Fibroblast of gingiva (primary cell): Measurements from ENCODE around the gene DES.
A peak's percentile ranks its signal among the peaks of the same experiment; 100 is the strongest.

Experiments
- DNase-seq: peaks from one replicate; pipeline ENCODE4 v3.0.0-alpha.2; 2011; ENCODE audit warnings: low read depth

DES gene

GRCh38 chr2:219457784-219458369 lies 39.7 kb downstream of the DES start:
- no peak for DNase-seq

DNA sequence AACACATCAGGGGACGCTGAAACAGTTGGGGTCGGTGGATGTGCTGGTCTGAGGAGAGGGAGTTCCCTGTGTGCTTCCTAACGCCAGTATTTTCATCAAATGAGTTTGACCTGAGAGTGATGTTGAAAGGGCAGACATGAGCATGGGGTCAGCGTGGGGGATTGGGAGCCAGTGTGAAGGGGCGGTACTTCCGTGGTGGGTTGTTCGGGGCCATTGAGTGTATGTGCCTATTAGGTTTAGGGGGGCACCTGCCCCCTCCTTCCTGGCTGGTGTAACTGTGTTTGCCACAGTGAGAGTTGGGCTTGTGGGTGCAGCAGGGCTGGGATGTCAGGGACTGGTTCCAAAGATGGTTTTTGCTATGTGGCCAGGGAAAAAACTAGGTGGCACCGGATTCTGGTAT lies 40.8 kb downstream of the DES start:
- no peak for DNase-seq

GRCh38 chr2:219459460-219460311 lies 41.5 kb downstream of the DES start:
- DNase-seq: peak; percentile 37

DNA sequence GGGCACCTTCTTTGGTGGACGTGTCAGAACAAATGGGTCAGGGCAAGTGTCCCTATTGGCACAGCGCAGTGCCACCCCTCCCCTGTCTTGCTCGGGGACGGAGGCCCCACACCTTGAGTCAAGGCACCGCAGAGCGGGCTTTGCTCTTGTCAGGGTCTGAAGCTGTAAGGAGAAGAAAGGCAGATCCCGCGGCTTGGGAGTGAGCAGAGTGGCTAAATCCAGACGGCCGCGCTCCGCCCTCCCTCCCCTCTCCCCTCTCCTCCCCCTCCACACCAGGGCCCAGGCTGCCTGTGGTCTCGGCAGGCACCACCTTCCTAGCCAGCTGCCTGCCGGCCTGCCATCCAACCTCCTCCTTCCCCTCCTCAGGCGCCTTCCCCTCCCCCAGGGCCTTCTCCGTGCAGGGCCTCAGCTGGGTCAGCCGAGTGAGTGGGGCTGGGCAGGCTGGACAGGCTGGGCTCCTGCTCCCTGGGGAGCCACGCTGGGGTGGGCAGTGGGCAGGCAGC lies 42.3 kb downstream of the DES start:
- DNase-seq: no peak

DNA sequence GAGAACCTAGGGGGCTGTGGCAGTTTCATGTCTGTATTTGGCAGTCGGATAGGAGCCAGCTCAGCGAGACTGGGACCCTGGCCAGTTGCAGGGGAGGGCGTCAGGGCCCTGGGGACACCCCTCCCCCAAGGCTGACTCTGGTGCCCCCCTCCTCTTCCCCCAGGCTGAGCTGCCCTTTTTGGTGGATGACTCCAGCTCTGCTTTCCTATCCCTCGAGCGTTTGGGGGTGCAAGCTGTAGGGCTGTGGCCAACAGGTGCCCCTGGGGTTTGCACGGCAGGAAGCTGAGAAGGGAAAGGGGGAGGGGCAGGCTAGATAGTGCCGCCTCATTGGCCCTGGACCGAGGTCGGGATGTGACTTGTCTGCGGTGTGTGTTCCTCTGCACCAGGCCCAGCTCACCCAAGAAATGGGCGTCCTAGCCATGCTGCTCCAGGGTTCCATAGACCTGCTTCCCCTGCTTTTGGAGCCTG lies 42.9 kb downstream of the DES start:
- no peak for DNase-seq

- no peak for DNase-seq
Measured at GRCh38 chr2:219461669-219462068, 43.5 kb downstream of the DES start.

DNA sequence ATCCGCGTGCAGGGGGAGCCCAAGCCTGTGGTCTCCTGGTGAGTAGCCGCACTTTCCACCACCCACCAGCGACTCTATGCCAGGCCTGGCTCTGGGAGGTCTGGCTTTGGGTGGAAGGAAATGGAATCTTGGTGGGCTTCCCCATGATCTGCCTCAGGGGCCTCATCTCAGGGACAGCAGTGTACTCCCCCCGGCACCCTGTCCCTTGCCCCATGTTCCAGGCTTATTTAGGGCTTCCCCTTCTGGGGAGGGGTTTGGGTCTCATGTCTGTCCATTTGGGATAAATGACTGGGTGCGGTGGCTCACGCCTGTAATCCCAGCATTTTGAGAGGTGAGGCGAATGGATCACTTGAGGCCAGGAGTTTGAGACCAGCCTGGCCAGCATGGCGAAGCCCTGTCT lies 44.2 kb downstream of the DES start:
- no peak for DNase-seq

DNA sequence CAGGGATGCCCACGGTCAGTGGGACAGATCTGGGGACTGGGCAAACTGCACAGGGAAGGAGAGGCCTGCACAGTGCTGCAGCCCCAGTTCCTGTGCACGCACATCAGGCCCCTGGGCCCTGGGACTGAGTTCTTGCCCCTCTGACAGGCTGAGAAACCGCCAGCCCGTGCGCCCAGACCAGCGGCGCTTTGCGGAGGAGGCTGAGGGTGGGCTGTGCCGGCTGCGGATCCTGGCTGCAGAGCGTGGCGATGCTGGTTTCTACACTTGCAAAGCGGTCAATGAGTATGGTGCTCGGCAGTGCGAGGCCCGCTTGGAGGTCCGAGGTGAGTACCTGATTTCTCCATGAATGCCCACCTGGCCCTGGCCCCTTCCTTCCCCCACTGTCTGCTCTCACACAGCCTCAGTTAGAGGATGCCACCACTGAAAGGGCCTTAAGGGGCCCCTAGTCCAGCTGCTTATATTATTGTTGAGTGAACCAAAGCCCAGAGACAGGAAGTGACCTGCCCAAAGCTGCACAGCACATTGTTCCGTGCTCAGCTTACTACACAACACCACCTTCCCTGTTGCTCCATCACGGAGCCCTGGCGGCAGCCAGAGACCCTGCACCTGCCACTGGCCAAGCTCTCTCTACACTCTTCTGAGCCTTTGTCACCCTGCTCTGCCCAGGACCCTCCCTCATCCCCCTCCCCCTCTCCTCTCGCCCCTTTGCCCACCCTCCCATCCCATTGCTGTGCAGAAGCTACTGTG lies 46.3 kb downstream of the DES start:
- no peak for DNase-seq

DNA sequence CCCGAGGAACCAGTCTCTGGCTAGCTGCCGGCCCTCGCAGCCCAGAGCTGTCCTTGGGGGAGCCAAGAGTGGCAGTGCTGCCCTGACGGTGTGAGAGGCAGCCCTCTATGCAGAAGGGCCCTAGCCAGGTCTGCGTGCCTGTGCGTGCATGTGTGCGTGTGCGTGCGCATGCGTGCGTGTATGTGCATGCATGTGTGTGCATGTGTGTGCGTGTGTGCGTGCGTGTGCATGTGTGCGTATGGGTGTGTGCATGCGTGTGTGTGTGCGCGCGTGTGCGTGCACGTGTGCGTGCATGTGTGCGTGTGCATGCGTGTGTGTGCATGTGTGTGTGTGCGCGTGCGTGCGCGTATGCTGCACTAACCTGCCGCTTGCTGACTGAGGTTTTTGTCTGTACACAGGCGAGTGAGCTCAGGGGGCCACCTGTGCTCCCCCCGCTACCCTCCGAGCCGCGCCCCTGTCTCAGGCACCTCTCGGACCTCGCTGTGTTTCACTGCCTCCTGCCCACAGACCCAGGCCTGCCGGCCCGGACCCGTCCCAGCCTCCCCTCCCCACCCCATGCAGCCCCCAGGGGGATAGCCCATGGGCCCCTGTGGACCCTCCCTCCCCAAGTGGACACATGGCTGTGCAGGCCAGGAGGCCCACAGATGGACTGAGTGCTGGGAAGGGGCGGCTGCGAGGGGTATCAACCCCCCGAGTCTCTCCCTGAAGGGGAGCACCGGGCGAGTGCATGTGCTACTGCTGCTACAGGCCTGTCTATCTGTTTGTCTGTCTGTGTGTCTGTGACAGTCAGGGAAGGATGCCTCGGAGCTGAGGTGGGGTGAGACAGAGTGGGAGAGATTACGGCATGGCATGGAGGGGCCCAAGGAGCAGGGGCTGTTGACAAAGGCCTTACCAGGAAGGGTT lies 47.7 kb downstream of the DES start:
- DNase-seq: no peak

GRCh38 chr2:219466816-219467735 lies 48.9 kb downstream of the DES start:
- no peak for DNase-seq

- no peak for DNase-seq
Measured at GRCh38 chr2:219467736-219468075, 49.5 kb downstream of the DES start.

DNA sequence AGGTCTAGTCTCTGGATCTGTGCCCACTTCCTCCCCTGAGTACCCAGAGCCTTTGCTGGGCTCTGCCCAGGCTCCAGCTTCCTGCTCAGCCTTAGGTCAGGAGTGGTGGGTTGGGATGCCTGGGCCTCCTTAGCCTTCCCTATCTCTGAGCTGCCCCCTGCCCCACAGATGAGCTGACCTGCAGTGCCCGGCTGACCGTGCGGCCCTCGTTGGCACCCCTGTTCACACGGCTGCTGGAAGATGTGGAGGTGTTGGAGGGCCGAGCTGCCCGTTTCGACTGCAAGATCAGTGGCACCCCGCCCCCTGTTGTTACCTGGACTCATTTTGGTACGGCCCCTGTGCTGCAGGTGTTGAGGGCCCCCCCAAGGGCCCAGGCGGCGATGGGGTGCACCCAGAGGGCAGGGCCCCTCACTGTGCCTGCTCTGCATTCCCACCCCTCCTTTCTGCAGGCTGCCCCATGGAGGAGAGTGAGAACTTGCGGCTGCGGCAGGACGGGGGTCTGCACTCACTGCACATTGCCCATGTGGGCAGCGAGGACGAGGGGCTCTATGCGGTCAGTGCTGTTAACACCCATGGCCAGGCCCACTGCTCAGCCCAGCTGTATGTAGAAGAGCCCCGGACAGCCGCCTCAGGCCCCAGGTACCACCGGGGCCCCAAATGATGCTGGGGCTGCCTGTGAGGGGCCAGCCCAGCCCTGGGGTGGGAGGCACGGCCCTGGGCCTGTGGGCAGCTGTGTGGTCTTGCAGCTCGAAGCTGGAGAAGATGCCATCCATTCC lies 50.4 kb downstream of the DES start:
- no peak for DNase-seq

DNA sequence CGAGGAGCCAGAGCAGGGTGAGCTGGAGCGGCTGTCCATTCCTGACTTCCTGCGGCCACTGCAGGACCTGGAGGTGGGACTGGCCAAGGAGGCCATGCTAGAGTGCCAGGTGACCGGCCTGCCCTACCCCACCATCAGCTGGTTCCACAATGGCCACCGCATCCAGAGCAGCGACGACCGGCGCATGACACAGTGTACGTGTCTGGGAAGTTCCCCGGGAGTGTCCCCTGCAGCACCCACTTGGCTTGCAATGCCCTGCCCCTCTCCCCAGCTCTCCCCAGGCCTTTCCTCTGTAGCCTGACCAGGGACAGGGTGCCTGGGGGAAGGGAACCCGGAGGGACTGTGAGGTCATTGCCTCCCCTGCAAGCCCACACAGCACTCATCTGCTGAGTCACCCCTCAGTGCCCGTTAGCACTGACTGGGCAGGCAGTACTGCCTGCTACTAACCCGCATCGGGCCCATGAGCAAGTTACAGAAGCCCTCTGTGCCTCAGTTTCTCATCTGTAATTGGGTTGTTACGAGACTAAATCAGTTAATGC lies 51.1 kb downstream of the DES start:
- no peak for DNase-seq

GRCh38 chr2:219470429-219470828 lies 52.3 kb downstream of the DES start:
- no peak for DNase-seq

- no peak for DNase-seq
Measured at GRCh38 chr2:219471476-219472371, 53.5 kb downstream of the DES start.

DNA sequence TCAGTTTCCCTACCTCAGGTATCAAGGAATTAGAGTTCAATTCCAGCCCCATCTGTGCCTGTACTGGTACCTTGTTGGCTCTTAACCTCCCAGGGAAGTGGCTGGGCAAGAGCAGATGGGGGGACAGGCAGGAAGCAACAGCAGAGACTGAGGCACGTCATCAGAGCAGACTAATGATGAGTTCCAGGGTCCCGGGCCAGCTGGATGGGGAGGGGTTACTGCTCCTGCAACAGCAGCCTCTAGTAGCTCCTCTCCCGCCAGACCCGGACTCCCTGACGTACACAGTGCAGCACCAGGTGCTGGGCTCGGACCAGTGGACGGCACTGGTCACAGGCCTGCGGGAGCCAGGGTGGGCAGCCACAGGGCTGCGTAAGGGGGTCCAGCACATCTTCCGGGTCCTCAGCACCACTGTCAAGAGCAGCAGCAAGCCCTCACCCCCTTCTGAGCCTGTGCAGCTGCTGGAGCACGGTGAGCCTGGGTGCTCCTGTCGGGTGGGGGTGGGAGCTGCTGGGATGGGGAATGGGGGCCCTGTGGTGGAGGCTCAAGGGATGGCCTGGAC lies 54.5 kb downstream of the DES start:
- DNase-seq: no peak

DNA sequence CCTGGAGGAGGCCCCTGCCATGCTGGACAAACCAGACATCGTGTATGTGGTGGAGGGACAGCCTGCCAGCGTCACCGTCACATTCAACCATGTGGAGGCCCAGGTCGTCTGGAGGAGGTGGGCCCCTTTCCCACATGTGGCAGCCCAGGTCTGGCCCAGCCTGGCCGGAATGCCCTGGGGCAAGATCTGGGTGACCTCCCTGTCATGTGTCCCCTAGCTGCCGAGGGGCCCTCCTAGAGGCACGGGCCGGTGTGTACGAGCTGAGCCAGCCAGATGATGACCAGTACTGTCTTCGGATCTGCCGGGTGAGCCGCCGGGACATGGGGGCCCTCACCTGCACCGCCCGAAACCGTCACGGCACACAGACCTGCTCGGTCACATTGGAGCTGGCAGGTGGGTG lies 55.3 kb downstream of the DES start:
- DNase-seq: no peak
